ENCODE measurements around the gene WDR26.

GRCh38 chr1:224458996-224459395 lies 24.4 kb upstream of the WDR26 start:
- TF ChIP-seq TCF12 (IDR thresholded peaks at IDR 0.05; ENCODE audit: low read depth) = no peak
- TF ChIP-seq USF1 (IDR thresholded peaks at IDR 0.05) = no peak
- TF ChIP-seq NFIC (IDR thresholded peaks at IDR 0.05) = no peak
- TF ChIP-seq REST (IDR thresholded peaks at IDR 0.05; ENCODE audit: low read depth) = no peak
- no peak for TF ChIP-seq MAX (IDR thresholded peaks at IDR 0.05)
- no peak for TF ChIP-seq CEBPB (IDR thresholded peaks at IDR 0.05)
- TF ChIP-seq ZBTB7A (IDR thresholded peaks at IDR 0.05; ENCODE audit: low read depth) = no peak
